Gastroesophageal sphincter (tissue), 3 donors: ENCODE data around the gene LRRC25.

ENCODE experiments used
- EP300 ChIP-seq: sonication (generic); formaldehyde crosslinking; IDR thresholded peaks from one replicate; pipeline ENCODE4 v1.6.1; 2017; ENCODE audit warnings: antibody characterized with exemption, mild to moderate bottlenecking
- POLR2A ChIP-seq, 2 donors: fragments of 450-650 bp; IDR thresholded peaks; one replicate each; pipeline ENCODE4 v1.6.1; 2017; ENCODE audit warnings: antibody characterized with exemption in 2 of 2, mild to moderate bottlenecking in 2 of 2, moderate library complexity in 1 of 2
- POLR2AphosphoS5 ChIP-seq: sonication (generic); formaldehyde crosslinking; IDR thresholded peaks from one replicate; pipeline ENCODE4 v1.6.1; 2017; ENCODE audit warnings: antibody characterized with exemption
- TF ChIP-seq, protein P1 (sequence below), 4 experiments: fragments of 200-600 bp in 2 of 4; fragments of 450-650 bp in 2 of 4; sonication (generic) in 1 of 4; IDR thresholded peaks; one replicate each; pipeline ENCODE4 v1.5.1; 2017 to 2019; ENCODE audit warnings: antibody characterized with exemption in 4 of 4, mild to moderate bottlenecking in 2 of 4, moderate library complexity in 2 of 4

DNA sequence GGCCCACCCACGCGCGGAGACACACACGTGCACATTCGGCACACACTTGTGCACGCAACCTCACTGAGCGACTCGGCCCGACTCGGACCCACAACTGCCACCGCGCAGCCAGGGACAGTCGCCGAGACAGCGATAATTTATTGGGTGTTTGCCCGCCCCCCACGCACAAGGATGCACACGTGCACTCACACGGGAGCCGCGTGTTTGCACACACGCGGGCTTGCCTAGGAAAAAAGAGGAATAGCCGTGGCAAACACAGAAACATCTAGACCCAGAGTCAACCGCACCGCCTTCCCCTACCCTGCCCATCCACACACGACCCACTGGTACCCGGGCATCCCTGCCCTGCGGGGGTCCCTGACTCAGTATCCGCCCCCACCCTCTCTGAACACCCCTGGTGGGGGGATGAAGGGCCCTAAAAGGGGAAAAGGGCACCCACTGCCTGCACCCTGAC, 20.6 kb upstream of the LRRC25 start:
- TF ChIP-seq, protein P1, sequence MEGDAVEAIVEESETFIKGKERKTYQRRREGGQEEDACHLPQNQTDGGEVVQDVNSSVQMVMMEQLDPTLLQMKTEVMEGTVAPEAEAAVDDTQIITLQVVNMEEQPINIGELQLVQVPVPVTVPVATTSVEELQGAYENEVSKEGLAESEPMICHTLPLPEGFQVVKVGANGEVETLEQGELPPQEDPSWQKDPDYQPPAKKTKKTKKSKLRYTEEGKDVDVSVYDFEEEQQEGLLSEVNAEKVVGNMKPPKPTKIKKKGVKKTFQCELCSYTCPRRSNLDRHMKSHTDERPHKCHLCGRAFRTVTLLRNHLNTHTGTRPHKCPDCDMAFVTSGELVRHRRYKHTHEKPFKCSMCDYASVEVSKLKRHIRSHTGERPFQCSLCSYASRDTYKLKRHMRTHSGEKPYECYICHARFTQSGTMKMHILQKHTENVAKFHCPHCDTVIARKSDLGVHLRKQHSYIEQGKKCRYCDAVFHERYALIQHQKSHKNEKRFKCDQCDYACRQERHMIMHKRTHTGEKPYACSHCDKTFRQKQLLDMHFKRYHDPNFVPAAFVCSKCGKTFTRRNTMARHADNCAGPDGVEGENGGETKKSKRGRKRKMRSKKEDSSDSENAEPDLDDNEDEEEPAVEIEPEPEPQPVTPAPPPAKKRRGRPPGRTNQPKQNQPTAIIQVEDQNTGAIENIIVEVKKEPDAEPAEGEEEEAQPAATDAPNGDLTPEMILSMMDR (IDR thresholded peaks at IDR 0.05), result no peak
- no peak for TF ChIP-seq POLR2AphosphoS5
- no peak for TF ChIP-seq POLR2A (IDR thresholded peaks at IDR 0.05)
- TF ChIP-seq EP300, result no peak
